ENCODE data around the gene ARHGAP42.

Gene ARHGAP42

DNA sequence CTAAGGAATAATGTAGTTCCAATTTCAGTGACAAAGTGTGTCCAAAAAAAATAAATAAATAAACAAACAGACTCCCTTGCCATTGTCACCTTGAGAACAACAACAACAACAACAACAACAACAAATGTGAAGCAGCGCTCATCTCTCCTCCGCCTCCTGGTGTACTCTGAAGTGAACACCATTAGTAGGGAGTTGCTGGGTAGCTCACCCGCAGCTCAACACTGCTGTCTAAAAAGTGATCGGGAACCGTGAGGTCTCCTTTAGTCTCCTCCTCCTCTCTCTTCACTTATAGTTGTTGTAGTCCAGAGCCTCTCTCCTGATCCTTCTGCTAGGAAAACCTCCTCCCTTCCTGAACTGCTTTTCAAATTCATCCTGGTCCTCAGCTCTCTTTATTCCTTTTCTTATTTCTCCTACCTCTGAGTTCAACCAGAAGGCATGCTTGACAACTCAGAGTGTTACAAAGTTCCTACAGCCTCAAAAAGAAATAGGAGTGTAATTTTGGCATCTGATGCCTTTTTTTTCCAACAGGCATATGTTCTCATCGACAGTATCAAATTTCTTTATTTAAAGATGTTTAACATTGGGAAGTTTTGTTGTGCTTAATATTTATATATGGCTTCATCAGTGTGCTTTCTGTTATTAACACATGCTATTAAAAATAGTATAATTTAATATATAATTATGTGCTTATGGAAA lies 227.5 kb downstream of the ARHGAP42 start:
- no peak for DNase-seq (ENCODE audit: low read depth in 2 of 2)

- no peak for DNase-seq (ENCODE audit: low read depth in 2 of 2)
Measured at GRCh38 chr11:100918551-100919500, 231.7 kb downstream of the ARHGAP42 start.

DNA sequence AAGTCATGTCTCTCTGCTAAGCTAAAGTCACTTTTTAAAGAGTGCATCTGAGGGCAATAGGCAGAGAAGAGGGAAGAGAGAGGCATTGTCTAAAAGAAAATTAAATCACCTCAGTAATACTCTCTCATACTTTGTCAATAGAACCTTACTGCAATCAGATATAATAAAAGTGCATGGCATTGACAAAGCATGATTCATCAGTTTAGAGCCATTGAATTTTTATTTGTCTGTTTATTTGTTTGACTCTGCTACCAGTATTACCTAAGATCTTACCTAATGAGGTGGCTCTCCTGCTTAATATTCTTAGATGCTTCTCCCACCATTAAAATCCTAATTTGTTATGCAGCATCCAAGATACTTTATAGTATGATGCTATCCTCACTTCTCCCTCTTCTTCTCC lies 233.5 kb downstream of the ARHGAP42 start:
- DNase-seq (ENCODE audit: low read depth in 2 of 2) = no peak

- DNase-seq (ENCODE audit: low read depth in 2 of 2) = no peak
Measured at GRCh38 chr11:100922121-100922520, 235.0 kb downstream of the ARHGAP42 start.

DNA sequence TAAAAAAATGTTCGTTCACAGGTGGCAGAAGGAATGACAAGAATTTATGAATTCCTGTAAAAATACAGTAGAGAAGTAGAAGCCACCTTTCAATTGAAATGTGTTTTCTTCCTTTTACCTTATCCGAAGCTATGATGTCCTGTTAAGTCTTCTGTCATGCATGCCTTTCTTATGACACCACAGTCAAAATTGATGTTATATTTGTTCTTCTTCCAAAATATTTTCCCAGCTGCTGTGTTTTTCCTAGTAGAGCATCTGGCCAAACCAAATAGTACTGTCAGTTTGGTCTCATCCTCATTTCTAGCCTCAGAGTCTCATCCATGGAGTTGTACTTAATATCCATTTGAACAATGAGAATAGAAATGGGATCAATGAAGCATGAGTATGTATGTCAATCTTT lies 236.5 kb downstream of the ARHGAP42 start:
- DNase-seq (ENCODE audit: low read depth in 2 of 2) = no peak

DNA sequence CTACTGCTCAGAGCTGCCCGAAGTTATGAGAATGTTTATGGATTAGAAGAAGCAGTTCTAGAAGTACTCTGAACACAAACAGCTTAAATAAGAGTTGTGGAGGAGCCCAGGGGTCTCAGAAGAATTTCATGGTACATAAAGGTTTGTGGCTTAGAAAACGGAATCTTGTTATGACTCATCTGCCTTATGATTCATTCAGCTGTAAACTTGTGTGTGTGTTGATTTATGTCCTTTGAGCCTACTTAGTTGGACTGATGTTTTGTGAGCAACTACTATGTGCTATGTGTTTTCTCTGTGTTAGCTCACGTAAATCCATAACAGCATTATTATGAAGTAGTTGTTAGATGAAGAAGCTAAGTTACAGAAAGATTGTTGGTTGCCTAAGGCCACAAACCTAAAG lies 238.8 kb downstream of the ARHGAP42 start:
- no peak for DNase-seq (ENCODE audit: low read depth in 2 of 2)

- no peak for DNase-seq (ENCODE audit: low read depth in 2 of 2)
Measured at GRCh38 chr11:100927579-100927978, 240.5 kb downstream of the ARHGAP42 start.

- DNase-seq (ENCODE audit: low read depth in 2 of 2) = no peak
Measured at GRCh38 chr11:100928426-100928825, 241.3 kb downstream of the ARHGAP42 start.

DNA sequence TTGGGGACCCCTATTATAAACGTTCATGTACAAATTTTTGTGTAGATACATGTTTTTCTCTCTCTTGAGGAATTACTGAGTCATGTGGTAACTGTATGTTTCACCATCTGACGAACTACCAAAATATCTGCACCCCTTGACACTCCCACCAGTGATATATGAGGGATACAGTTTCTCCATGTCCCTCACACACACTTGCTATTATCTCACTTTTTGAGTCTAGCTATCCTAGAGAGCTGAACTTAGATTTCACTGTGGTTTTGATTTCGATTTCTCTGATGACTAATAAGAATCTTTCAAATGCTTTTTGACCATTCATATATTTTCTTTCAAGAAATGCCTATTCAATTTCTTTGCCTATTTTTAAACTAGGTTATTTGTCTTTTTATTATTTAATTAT lies 242.3 kb downstream of the ARHGAP42 start:
- DNase-seq (ENCODE audit: low read depth in 2 of 2) = no peak

DNA sequence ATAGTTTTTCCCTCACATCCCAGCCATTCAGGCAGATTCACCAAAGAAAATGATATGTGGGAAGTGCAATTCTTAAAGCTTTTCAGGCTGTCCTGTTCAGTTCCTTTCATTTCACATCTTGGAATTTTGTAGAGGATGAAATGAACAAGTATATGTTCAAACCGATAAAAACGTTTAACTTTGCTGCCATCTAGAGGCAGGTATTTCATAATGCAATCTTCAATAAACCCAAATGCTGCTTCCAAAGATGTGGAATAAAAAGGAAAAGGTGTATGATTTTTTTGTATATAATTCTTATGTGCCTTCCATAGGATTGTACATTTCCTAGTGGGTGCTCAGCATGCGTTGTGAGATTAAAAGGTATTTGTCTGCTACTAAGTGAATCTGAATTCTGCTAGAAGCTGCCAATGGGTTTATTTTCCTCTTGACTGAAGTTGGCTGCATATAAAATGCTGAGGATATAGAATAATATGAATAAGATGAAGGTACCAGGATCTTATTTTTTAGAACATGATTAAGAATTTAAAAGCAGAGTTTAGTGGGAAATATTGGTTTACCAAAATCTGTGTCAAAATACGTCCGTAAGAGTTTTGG lies 243.2 kb downstream of the ARHGAP42 start:
- no peak for DNase-seq (ENCODE audit: low read depth in 2 of 2)

- no peak for DNase-seq (ENCODE audit: low read depth in 2 of 2)
Measured at GRCh38 chr11:100932474-100933100, 245.5 kb downstream of the ARHGAP42 start.

GRCh38 chr11:100936781-100937180 lies 249.7 kb downstream of the ARHGAP42 start:
- no peak for DNase-seq (ENCODE audit: low read depth in 2 of 2)

GRCh38 chr11:100939571-100939970 lies 252.5 kb downstream of the ARHGAP42 start:
- DNase-seq (ENCODE audit: low read depth in 2 of 2) = no peak

- no peak for DNase-seq (ENCODE audit: low read depth in 2 of 2)
Measured at GRCh38 chr11:100940111-100940510, 253.0 kb downstream of the ARHGAP42 start.

DNA sequence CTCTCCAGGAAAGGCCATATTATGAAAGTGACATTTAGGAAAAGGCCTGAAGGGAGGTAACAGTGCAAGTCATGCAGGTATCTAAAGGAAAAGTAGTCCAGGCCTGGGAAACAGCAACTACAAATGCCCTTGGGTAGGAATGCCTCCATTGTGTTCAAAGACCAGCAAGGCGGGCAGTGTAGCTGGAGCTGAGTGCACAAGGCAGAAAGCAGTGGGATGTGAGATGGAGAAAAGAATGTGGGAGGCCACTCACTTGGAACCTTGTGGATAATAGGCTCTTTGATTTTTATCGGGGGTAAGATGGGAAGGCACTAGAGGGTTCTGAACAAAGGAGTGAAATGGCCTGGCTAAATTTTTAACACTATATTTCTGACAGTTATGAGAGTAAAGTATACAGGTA lies 253.9 kb downstream of the ARHGAP42 start:
- DNase-seq (ENCODE audit: low read depth in 2 of 2) = no peak

- no peak for DNase-seq (ENCODE audit: low read depth in 2 of 2)
Measured at GRCh38 chr11:100942016-100942415, 254.9 kb downstream of the ARHGAP42 start.

DNA sequence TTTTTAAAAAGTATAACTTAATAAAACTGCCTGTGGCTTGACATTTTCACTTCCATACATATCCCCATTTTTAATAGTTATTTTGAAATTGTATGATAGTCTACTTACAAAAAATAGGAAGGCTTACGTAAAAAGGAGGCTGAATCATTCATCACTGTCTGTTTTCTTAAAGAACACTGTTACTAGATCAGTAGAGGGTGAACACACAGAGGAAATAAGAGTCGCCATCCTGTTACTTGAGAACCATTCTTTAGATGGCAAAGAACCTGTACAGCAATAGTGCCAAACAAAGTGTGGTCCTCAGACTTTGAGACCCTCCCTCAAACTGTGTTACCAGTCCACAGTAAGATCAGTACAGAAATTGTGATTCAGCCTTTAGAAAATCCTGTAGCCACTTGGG lies 261.8 kb downstream of the ARHGAP42 start:
- DNase-seq (ENCODE audit: low read depth in 2 of 2) = no peak

DNA sequence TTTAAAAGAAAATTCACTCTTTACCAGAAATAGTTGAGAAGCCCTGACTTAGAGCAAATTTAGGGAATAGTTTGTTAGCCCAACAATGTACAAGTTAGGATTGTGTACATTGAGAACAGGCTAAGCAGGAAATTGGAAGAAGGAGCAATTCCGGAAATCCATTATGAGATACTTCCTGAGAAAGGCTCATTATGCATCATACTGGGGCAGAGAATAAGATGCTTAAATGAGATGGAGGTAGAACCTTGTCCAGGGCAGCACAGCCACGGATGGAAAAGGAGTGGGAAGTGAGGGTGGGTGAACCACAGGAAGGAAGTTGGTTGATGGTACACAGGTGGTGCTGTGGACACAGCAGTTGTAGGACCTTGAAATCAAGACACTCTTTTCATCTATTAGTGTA lies 262.4 kb downstream of the ARHGAP42 start:
- no peak for DNase-seq (ENCODE audit: low read depth in 2 of 2)

DNA sequence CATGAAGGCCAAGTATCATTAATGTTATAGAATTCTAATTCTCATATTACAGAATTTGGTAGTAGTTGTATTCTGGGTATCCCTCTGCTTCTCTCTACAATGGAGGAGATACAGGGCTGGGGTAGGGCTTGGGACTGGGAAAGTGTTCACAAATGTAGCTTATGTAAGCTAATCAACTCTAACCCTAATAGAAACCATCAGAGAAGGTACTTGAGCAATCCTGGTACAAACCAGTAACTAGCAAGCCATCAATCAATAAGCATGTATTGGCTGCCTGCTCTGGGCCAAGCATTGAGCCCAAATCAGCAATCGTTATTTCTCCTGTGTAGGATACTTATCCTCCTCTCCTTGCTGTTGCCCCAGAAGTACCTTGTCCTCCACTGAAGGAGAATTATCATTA lies 268.2 kb downstream of the ARHGAP42 start:
- no peak for DNase-seq (ENCODE audit: low read depth in 2 of 2)

DNA sequence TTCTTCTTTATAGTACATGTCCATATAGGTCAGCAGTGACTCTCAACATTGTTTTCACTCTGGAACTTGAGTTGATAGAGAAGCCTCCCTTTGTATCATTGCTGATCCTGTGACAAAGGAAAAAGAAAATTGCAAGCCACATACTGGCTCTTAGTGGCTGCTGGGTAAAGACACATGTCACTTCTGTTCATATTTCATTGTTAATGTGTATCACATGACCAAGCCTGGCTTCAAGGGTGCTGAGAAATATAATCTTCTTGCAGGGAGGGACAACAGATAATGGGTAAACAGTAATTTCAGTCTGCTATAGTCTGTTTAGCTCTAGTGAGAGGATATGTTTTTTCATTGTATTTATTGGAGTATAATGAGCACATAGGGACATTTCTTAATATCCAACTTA lies 269.3 kb downstream of the ARHGAP42 start:
- DNase-seq (ENCODE audit: low read depth in 2 of 2) = no peak

- no peak for DNase-seq (ENCODE audit: low read depth in 2 of 2)
Measured at GRCh38 chr11:100957499-100957898, 270.4 kb downstream of the ARHGAP42 start.

DNA sequence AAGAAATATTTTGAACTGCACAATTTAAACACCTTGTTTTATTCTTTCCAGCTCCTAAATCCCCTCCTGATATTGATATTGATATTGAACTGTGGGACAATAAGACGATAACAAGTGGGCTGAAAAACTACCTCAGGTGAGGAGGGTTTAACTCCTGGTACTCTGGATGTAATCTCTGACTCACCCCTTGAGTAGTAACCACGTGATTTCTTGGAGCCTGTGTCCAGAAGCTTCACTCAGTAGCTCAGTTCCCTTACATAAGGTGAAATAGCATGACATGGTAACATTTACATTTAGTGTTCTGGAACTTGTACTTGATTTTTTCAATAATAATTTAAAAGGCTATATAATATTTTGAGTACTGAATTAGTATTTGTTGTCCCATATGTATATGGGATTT lies 274.5 kb downstream of the ARHGAP42 start:
- no peak for DNase-seq (ENCODE audit: low read depth in 2 of 2)

All from stimulated activated CD4-positive, alpha-beta T cell treated with anti-CD3 and anti-CD28 coated beads, Interleukin-12 subunit alpha, Interleukin-12 subunit beta, amount 100 ng/mL, for 24 hours (primary cell).